SK-N-SH treated with all-trans-retinoic acid at 6 μM for 48 hours (cell line): ENCODE data around the gene BLM.

ENCODE experiments used
- ATAC-seq: fragments of 200-7000 bp; cut with Tn5 transposase; 3 replicates; pipeline ENCODE4 v1.9.1; 2020; ENCODE audit warnings: mild to moderate bottlenecking, moderate library complexity
- ARNTL ChIP-seq: fragments of 450-650 bp; formaldehyde crosslinking; IDR thresholded peaks from 2 replicates; pipeline ENCODE4 v1.5.0; 2020; ENCODE audit warnings: low read depth, mild to moderate bottlenecking, moderate library complexity, borderline replicate concordance
- BACH2 ChIP-seq: fragments of 250-450 bp; sonication (Bioruptor Pico); IDR thresholded peaks from 2 replicates; pipeline ENCODE4 v1.9.0; 2021; ENCODE audit warnings: mild to moderate bottlenecking, borderline replicate concordance
- CREB5 ChIP-seq: fragments of 250-450 bp; sonication (Bioruptor Pico); IDR thresholded peaks from 2 replicates; pipeline ENCODE4 v1.5.1; 2020; ENCODE audit warnings: low read depth, mild to moderate bottlenecking, moderate library complexity
- CSDC2 ChIP-seq: fragments of 250-450 bp; sonication (Bioruptor Pico); IDR thresholded peaks from 2 replicates; pipeline ENCODE4 v1.5.0; 2020; ENCODE audit warnings: mild to moderate bottlenecking, moderate library complexity
- CSRNP3 ChIP-seq: fragments of 250-450 bp; sonication (Bioruptor Pico); IDR thresholded peaks from 2 replicates; pipeline ENCODE4 v1.5.1; 2021; ENCODE audit warnings: mild to moderate bottlenecking, moderate library complexity
- ESRRG ChIP-seq: fragments of 250-450 bp; sonication (Bioruptor Pico); IDR thresholded peaks from 2 replicates; pipeline ENCODE4 v1.6.1; 2021; ENCODE audit warnings: mild to moderate bottlenecking
- GLIS3 ChIP-seq: fragments of 250-450 bp; sonication (Bioruptor Pico); IDR thresholded peaks from 2 replicates; pipeline ENCODE4 v1.5.0; 2020; ENCODE audit warnings: mild to moderate bottlenecking, moderate library complexity
- ISL1 ChIP-seq: fragments of 250-450 bp; sonication (Bioruptor Pico); IDR thresholded peaks from 2 replicates; pipeline ENCODE4 v2.1.2; 2022; ENCODE audit warnings: mild to moderate bottlenecking, moderate library complexity
- OSR1 ChIP-seq: fragments of 250-450 bp; sonication (Bioruptor Pico); IDR thresholded peaks from 2 replicates; pipeline ENCODE4 v1.8.0; 2022; ENCODE audit warnings: moderate library complexity, mild to moderate bottlenecking, inconsistent platforms
- POU6F1 ChIP-seq: fragments of 250-450 bp; sonication (Bioruptor Pico); IDR thresholded peaks from 2 replicates; pipeline ENCODE4 v1.8.0; 2021; ENCODE audit warnings: low read depth, mild to moderate bottlenecking, moderate library complexity, borderline replicate concordance
- PPARA ChIP-seq: fragments of 250-450 bp; sonication (Bioruptor Pico); IDR thresholded peaks from 2 replicates; pipeline ENCODE4 v1.5.0; 2020; ENCODE audit warnings: mild to moderate bottlenecking, borderline replicate concordance
- RARB ChIP-seq: fragments of 250-450 bp; sonication (Bioruptor Pico); IDR thresholded peaks from 2 replicates; pipeline ENCODE4 v1.8.0; 2021; ENCODE audit warnings: mild to moderate bottlenecking, moderate library complexity
- SNAI2 ChIP-seq: fragments of 250-450 bp; sonication (Bioruptor Pico); IDR thresholded peaks from 2 replicates; pipeline ENCODE4 v1.5.0; 2020; ENCODE audit warnings: mild to moderate bottlenecking, moderate library complexity
- TCF4 ChIP-seq: fragments of 250-450 bp; sonication (Bioruptor Pico); IDR thresholded peaks from 2 replicates; pipeline ENCODE4 v1.8.0; 2021; ENCODE audit warnings: mild to moderate bottlenecking, moderate library complexity, borderline replicate concordance
- TOX ChIP-seq: fragments of 250-450 bp; sonication (Bioruptor Pico); IDR thresholded peaks from 2 replicates; pipeline ENCODE4 v1.8.0; 2021; ENCODE audit warnings: mild to moderate bottlenecking, moderate library complexity, borderline replicate concordance
- TSHZ2 ChIP-seq: fragments of 250-450 bp; sonication (Bioruptor Pico); IDR thresholded peaks from 2 replicates; pipeline ENCODE4 v1.5.0; 2020; ENCODE audit warnings: mild to moderate bottlenecking, moderate library complexity
- ZC3H10 ChIP-seq: fragments of 250-450 bp; sonication (Bioruptor Pico); IDR thresholded peaks from 2 replicates; pipeline ENCODE4 v1.5.1; 2021; ENCODE audit warnings: mild to moderate bottlenecking, moderate library complexity
- ZFP3 ChIP-seq: fragments of 250-450 bp; sonication (Bioruptor Pico); IDR thresholded peaks from 2 replicates; pipeline ENCODE4 v1.5.0; 2020; ENCODE audit warnings: mild to moderate bottlenecking, moderate library complexity
- ZFP30 ChIP-seq: fragments of 450-650 bp; formaldehyde crosslinking; IDR thresholded peaks from 2 replicates; pipeline ENCODE4 v1.5.0; 2022; ENCODE audit warnings: mild to moderate bottlenecking, moderate library complexity
- ZNF565 ChIP-seq: fragments of 450-650 bp; formaldehyde crosslinking; conservative IDR thresholded peaks from 2 replicates; pipeline ENCODE4 v1.5.0; 2020; ENCODE audit warnings: low read depth, mild to moderate bottlenecking, moderate library complexity
- ZNF8 ChIP-seq: fragments of 450-650 bp; formaldehyde crosslinking; IDR thresholded peaks from 2 replicates; pipeline ENCODE4 v1.5.0; 2020; ENCODE audit warnings: mild to moderate bottlenecking, moderate library complexity
- TF ChIP-seq, protein P1 (sequence below): fragments of 250-450 bp; sonication (Bioruptor Pico); IDR thresholded peaks from 2 replicates; pipeline ENCODE4 v1.8.0; 2020; ENCODE audit warnings: mild to moderate bottlenecking, moderate library complexity, borderline replicate concordance

BLM gene

GRCh38 chr15:90834626-90835025 lies 117.5 kb downstream of the BLM start:
- TF ChIP-seq ARNTL (CRISPR knock-in tag) = no peak
- TF ChIP-seq TOX (CRISPR knock-in tag) = no peak
- TF ChIP-seq, protein P1, sequence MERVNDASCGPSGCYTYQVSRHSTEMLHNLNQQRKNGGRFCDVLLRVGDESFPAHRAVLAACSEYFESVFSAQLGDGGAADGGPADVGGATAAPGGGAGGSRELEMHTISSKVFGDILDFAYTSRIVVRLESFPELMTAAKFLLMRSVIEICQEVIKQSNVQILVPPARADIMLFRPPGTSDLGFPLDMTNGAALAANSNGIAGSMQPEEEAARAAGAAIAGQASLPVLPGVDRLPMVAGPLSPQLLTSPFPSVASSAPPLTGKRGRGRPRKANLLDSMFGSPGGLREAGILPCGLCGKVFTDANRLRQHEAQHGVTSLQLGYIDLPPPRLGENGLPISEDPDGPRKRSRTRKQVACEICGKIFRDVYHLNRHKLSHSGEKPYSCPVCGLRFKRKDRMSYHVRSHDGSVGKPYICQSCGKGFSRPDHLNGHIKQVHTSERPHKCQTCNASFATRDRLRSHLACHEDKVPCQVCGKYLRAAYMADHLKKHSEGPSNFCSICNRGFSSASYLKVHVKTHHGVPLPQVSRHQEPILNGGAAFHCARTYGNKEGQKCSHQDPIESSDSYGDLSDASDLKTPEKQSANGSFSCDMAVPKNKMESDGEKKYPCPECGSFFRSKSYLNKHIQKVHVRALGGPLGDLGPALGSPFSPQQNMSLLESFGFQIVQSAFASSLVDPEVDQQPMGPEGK (CRISPR knock-in tag) = no peak
- no peak for TF ChIP-seq OSR1 (CRISPR knock-in tag)
- TF ChIP-seq BACH2 = no peak
- TF ChIP-seq ZNF8 (CRISPR knock-in tag) = no peak
- TF ChIP-seq SNAI2 (CRISPR knock-in tag) = no peak
- no peak for TF ChIP-seq CSDC2 (CRISPR knock-in tag)
- TF ChIP-seq ISL1 (CRISPR knock-in tag) = no peak
- TF ChIP-seq PPARA = no peak
- no peak for TF ChIP-seq ESRRG
- no peak for TF ChIP-seq ZFP3 (CRISPR knock-in tag)
- TF ChIP-seq RARB (CRISPR knock-in tag) = no peak
- no peak for TF ChIP-seq ZC3H10 (CRISPR knock-in tag)
- no peak for TF ChIP-seq TSHZ2 (CRISPR knock-in tag)
- no peak for TF ChIP-seq CSRNP3 (CRISPR knock-in tag)
- no peak for TF ChIP-seq POU6F1 (CRISPR knock-in tag)
- no peak for TF ChIP-seq CREB5
- no peak for ATAC-seq

DNA sequence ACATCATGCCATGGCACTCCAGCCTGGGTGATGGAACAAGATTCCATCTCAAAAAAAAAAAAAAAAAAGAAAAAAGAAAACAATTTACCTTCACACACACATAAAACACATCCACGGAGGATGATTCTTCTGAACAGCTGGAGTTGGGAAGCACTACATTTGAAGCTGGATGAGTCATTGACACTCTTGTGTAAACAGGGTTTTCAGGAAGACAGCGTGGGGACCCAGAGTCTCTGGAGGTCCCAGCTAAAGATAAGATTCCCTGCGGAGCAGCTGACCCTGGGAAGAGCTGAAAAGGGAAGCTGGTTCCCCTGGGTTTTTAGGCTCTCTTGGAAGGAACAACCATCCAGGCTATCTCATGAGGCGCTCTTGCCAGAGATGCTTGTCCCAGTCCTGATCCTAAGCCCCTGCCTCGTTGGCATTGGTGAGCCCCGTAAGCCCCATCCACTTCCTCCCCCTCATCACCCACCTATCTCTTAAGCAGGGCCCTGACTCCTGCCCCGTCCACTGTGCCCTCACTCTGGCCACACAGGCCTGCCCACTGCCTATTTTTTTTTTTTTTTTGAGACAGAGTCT lies 119.2 kb downstream of the BLM start:
- no peak for ATAC-seq
- TF ChIP-seq ARNTL (CRISPR knock-in tag) (no peak), ZFP30 (CRISPR knock-in tag) (no peak)

DNA sequence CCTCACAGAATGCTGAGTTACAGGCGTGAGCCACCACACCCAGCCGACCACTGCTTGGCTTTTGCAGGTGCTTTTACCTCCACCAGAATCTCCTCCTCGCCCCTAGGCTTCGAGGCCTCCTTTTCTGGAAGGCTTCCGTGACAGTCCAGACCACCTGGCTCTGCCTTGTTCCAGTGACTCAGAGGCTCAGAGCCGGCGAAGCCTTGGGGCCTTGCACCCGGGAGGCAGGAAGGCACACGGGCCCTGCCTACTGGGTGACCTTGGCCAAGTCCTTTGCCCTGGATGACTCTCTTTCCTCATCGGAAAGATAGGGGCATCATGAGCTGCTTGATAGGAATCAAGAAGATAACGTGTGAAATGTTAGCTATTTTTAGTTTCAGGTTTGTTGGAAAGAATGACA lies 119.9 kb downstream of the BLM start:
- ATAC-seq = no peak
- no peak for TF ChIP-seq ARNTL (CRISPR knock-in tag)
- no peak for TF ChIP-seq TOX (CRISPR knock-in tag)
- TF ChIP-seq, protein P1 (CRISPR knock-in tag) = no peak
- no peak for TF ChIP-seq TCF4 (CRISPR knock-in tag)
- no peak for TF ChIP-seq RARB (CRISPR knock-in tag)
- TF ChIP-seq ZNF565 (CRISPR knock-in tag) = no peak
- TF ChIP-seq PPARA = no peak
- TF ChIP-seq POU6F1 (CRISPR knock-in tag) = no peak
- no peak for TF ChIP-seq CSRNP3 (CRISPR knock-in tag)
- TF ChIP-seq ZFP3 (CRISPR knock-in tag) = no peak
- TF ChIP-seq GLIS3 = no peak
- no peak for TF ChIP-seq ZNF8 (CRISPR knock-in tag)
